NK-92 (cell line): ENCODE measurements around the gene USP22.

Source experiments
- DNase-seq: peaks from one replicate; lab custom pipeline; 2025; ENCODE audit not compliant: unreplicated experiment; lab: John Stamatoyannopoulos, UW

USP22 gene

DNA sequence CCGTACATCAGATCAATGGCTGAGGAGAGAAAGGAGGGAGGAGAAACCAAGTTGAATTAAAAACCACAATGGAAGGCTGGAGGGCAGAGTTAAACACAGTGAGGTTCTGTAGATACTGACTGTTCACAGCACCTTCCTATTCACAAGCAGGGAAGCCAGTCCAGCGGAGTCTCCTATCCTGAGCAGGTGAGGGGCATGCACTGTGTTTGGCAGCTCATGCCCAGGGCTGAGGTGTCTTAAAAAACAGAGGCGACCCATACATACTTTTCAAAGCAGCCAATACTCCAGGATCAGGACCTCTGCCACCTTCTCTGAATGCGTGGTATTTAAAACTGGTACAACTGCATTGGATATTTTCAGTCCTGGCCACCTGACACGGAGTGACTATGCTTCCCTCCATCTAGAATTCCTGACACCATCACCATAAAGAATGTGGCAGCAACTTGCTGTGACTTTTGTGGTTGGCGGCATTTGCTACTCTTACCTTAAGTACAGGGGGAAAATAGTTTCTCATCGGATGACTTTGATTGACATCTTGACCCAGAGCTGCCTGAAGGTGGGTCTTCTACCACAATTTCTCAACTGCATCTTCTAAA is 21.5 kb downstream of the USP22 start:
- no peak for DNase-seq

DNA sequence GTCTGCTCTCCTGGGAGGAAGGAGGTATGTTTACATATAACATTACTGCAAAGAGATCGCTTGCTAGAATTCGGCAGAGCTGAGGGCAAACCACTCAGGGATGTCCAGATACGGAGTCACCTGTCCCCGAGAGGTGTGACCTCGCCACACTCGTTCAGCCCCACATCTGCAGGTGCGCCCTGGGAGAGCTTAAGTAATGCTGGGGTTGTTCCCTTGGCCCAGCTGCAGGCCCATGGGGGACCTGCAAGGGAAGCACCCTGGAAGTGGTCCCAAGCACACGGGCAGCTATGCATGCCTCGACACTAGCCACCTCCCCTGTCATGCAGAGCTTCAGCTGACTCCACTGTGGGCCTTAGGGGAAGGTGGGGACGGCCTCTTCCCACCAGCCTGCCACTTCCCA is 22.2 kb downstream of the USP22 start:
- DNase-seq, result no peak

- DNase-seq, result no peak
Observed at GRCh38 chr17:21019976-21020586, 22.7 kb downstream of the USP22 start.

DNA sequence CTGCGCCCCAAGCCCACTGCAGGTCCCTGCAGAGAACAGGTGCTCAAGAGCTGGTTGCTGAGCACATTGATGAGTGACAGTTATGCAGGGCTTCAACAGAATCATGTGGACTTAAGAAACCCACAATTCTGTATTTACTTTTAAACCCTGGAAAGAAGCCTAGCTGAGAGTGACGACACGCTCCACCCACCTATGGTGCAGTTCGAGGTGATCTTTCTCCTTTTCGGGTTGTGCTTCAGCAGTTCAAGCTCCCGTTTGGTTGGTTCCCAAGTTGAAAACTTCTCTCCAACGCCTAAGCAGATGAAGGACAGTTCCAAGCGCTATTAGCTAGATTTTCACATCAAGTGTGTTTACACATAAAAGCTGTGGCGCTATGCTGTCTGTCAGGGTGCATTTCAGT is 23.9 kb downstream of the USP22 start:
- no peak for DNase-seq

GRCh38 chr17:21017861-21018260 is 24.9 kb downstream of the USP22 start:
- no peak for DNase-seq

- no peak for DNase-seq
Observed at GRCh38 chr17:21017256-21017655, 25.6 kb downstream of the USP22 start.

- no peak for DNase-seq
Observed at GRCh38 chr17:21016826-21017225, 26.0 kb downstream of the USP22 start.

GRCh38 chr17:21015564-21015963 is 27.2 kb downstream of the USP22 start:
- no peak for DNase-seq

DNA sequence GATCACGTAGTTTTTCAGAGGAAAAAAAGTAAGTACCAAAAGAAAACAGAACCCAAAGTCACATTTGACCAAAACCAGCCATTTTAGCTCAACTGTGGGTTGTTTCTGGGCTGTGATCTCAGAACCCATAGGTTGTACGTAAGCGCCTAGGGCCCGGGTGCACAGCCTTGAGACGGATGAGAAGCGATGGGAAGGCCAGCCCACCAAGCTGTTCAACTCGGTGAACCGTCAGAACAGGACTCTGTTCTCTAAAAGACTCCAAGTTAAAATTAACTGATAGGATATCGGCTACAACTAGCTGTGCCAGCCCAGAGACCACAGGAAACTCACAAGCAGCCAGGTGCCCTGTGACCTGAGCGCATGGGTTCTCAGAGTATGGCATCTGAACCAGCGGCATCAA is 28.3 kb downstream of the USP22 start:
- DNase-seq, result no peak

GRCh38 chr17:21013983-21014382 is 28.8 kb downstream of the USP22 start:
- no peak for DNase-seq

DNA sequence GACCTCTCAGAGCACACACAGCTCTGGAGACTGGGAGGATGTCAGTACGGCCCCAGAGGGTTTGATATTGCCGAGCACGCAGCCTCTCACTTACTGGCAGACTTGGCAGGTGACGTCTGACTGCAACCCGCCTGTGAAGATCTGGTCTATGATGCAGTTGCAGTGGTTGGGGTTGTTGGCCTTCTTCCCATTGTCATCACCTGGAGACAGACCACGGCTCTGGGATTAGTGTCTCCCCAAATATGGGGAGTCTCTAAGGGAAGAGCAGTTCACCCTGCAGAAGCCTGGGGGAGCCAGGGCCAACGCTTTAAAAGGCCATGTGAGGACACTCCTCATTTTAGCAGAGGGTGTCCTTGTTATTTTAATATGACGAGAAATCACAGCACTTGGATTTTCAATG is 30.1 kb downstream of the USP22 start:
- DNase-seq, result no peak

DNA sequence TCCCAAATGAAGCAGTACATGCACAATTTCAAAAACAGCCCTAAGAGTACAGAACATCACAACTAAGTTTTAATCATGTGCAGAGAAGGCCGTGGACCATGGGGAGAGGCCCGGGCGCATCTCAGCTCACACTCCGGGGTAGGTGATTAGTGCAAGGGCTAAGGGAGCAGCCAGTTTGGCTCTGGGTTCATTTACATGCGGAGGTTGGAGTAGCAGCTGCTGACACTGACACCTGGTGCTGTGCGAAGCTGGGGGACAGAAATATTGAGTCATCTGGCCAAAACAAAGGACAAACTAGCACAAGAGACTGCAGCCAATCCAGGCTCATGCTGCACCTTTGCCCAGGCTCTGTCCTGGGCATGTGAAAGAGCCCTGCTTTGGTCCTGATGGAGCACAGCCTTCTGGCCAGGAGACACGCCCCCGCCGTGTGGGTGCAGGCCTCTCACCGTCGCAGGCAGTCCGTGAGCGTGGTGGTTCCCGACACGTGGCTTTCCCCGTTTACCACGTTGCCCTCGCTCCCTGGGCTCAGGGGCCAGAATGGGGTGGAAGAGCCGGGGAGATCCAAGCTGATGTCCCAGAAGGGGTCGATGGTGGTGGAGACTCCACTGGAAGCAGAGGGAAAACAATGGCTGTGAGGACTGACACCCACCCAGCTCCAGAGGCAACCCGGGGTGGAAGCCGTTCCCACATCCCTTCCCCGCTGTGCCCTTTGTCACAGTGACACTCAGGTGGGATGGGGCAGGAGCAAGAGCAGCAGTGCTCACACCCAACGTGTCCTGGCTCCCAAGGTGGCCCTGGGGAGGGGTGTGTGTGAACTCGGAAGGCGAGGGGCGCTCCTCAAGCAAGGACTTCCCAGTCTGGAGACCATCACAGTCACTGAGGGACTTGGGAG is 31.9 kb downstream of the USP22 start:
- DNase-seq, result no peak

DNA sequence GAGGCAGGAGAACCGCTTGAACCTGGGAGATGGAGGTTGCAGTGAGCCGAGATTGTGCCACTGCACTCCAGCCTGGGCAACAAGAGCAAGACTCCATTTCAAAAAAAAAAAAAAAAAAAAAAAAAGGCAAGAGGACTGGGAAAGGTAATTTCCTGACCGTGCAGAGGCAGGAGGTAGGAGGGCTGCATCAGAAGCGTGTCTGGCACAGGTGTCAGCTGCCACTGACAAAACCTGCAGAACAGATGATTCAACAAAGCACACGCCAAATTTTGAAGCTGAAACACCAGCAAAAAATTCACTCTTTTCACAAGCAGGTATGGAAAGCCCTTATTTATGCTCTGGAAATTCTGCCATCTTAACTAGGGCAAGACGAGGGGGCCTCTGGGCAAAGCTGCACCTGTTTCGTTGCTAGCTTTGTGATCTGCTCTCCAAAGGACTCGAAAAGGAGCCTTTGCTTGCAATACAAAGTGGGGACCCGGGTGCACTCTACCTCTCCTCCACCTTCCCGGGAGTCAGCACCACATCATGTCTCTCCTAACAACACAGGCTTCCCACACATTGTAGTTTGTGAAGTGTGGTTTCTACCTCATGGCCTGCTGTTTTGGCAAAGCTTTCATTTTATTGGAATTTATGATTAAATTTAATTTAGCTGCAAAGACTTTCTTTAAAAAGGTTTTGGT is 33.7 kb downstream of the USP22 start:
- DNase-seq, result no peak

GRCh38 chr17:21008160-21008915 is 34.5 kb downstream of the USP22 start:
- DNase-seq, result no peak

DNA sequence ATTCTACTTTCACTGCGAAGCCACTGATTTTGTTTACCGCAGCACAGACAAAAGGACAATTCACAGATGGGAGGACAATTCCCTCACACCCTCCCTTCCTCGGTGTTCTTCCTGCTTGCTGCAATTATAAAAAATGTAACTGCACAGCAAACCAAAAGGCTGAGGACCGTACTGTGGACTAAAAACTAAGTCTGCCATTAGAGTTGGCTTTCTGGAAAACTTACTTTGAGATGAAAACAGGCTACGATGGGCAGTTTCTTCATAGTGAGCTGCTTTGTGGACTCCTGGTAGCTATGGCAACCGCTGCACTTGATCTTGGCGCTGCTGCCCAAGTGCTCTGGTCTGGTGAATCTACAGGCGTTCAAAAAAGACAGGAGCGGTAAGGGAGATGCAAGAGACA is 35.2 kb downstream of the USP22 start:
- DNase-seq, result no peak

GRCh38 chr17:21005803-21006202 is 37.0 kb downstream of the USP22 start:
- DNase-seq, result no peak

DNA sequence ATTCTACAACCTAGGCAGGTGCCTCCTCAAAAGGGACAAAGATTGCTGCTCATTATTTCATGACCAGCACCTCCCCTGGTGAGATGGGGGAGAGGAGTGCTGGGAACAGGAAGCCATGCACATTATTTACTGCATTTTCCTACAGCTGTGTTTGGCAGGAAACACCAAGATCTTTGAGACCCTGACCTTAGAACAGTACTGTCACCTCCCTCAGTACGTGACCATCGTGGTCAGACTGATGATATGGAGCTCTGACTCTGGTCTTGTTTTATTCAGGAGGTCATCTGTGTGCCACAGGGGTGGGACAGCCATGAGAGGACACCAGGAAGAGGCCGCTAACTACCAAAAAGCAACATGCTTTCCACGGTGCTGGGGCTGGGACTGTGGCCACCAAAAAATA is 37.4 kb downstream of the USP22 start:
- DNase-seq, result no peak

DNA sequence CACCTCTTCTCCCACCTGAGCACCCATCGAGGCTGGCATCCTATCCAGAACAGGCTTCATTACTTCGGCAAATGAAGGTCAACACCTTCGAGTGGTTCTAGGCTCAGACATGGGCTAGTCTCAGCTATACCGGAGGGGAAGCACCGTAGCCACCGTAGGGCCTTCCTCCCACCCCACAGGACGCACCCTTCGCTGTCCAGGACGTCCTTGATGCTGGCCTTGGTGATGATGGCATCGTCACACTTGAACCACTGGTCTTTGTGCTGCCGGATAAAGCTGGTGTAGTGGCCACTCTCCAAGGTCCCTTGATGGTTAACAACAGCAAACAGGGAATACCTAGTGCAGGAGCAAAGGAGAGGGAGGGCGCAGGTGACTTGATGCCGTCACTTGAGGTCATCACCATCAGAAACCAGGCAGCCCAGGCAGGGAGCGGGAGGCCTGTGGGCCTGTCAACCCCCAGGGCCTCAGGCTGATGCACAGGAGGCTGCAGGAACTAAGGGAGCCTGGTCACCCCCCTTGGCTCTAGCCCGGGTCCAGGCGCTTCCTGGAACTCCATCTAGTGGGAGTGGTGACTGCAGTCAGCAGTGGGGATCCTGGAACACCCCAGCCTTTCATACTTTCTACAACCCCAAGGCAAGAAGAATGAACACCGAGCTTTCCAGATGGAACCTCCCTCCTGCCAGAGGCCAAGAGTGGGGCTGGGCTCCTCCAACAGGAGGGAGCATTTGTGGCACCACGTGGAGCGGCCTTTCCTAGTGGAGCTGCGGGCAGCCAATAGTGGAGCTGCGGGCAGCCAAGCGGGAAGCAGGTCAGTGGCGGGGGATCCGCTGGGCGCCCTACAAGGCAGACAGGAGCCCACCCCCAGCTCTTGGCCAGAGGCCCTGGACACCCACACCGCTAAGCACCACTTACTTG is 38.5 kb downstream of the USP22 start:
- no peak for DNase-seq

- no peak for DNase-seq
Observed at GRCh38 chr17:21003007-21003621, 39.7 kb downstream of the USP22 start.
